GM12891 (cell line): ENCODE results near the gene PHAF1.

Experiments
- POLR2A ChIP-seq: IDR thresholded peaks from 2 replicates; pipeline ENCODE4 v1.6.1; 2011; ENCODE audit warnings: low read depth, low read length, control low read depth
- POLR2AphosphoS5 ChIP-seq: IDR thresholded peaks from 2 replicates; pipeline ENCODE4 v1.6.1; 2011; ENCODE audit warnings: low read depth, low read length, control low read depth
- SPI1 ChIP-seq: IDR thresholded peaks from 2 replicates; pipeline ENCODE4 v1.6.1; 2011; ENCODE audit warnings: low read depth, low read length, control low read depth
- TAF1 ChIP-seq: IDR thresholded peaks from 2 replicates; pipeline ENCODE4 v1.6.1; 2011; ENCODE audit warnings: low read depth, low read length, control low read depth

DNA sequence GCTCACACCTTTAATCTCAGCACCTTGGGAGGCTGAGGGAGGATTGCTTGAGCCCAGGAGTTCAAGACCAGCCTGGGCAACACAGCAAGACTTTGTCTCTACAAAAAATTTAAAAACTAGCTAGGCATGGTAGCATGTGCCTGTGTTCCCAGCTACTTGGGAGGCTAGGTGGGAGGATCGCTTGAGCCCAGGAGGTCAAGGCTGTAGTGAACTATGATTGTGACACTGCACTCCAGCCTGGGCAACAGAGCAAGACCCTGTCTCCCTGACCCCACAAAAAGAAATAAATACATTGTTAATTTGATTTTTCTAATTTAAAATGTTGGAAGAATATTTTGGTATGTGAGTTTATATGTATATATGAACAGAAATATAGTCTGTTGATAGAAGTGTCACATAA, 22.4 kb upstream of the PHAF1 start:
- TF ChIP-seq POLR2AphosphoS5 (no peak), TAF1 (no peak), POLR2A (no peak), SPI1 (no peak)
